WTC11 (cell line): ENCODE results near the gene TDRD6. TPM values are rescaled to one million over a fixed set of nuclear protein-coding genes. Genes with fewer than 3 reads are reported as not detected.

Experiments
- ATAC-seq: fragments of 200-7000 bp; cut with Tn5 transposase; 2 replicates; pipeline ENCODE4 v1.10.0; 2021; ENCODE audit warnings: mild to moderate bottlenecking, moderate library complexity
- CTCF ChIA-PET: fragments of 300-600 bp; sonication (Branson Sonifier 250); formaldehyde crosslinking; loops from one replicate; lab custom pipeline; 2021; ENCODE audit warnings: antibody characterized with exemption; lab: Charles Lee
- POLR2A ChIA-PET: fragments of 350-600 bp; sonication (Branson Sonifier 250); formaldehyde crosslinking; loops from one replicate; lab custom pipeline; 2021; ENCODE audit warnings: antibody characterized with exemption; lab: Charles Lee
- DNase-seq: peaks from one replicate; pipeline ENCODE4 v3.0.0; 2021; ENCODE audit warnings: low spot score
- H3K27ac Mint-ChIP-seq: 2 replicates; pipeline ENCODE4 v1.8.0; 2021; ENCODE audit warnings: mixed read lengths
- H3K27me3 Mint-ChIP-seq: 2 replicates; pipeline ENCODE4 v1.8.0; 2021; ENCODE audit warnings: low read depth, mild to moderate bottlenecking, moderate library complexity, mixed read lengths
- H3K36me3 Mint-ChIP-seq: 2 replicates; pipeline ENCODE4 v1.8.0; 2021; ENCODE audit warnings: mixed read lengths
- H3K4me1 Mint-ChIP-seq: 2 replicates; pipeline ENCODE4 v1.8.0; 2022; ENCODE audit warnings: mixed read lengths
- H3K4me3 Mint-ChIP-seq: 2 replicates; pipeline ENCODE4 v1.8.0; 2021; ENCODE audit warnings: mild to moderate bottlenecking, moderate library complexity, mixed read lengths
- H3K9me3 Mint-ChIP-seq: 2 replicates; pipeline ENCODE4 v1.8.0; 2021; ENCODE audit warnings: mixed read lengths
- ATF6 ChIP-seq: sonication (generic); formaldehyde crosslinking; IDR thresholded peaks from 2 replicates; pipeline ENCODE4 v1.8.1; 2023; ENCODE audit warnings: mild to moderate bottlenecking, missing genetic modification reagents
- CBFB ChIP-seq: sonication (generic); formaldehyde crosslinking; IDR thresholded peaks from 2 replicates; pipeline ENCODE4 v1.8.1; 2022; ENCODE audit warnings: mild to moderate bottlenecking, low read depth, missing genetic modification reagents
- CREB1 ChIP-seq: sonication (generic); formaldehyde crosslinking; IDR thresholded peaks from 2 replicates; pipeline ENCODE4 v1.8.0; 2023; ENCODE audit warnings: mild to moderate bottlenecking, missing genetic modification reagents
- CTCF ChIP-seq: fragments of 200-600 bp; IDR thresholded peaks from 2 replicates; pipeline ENCODE4 v1.8.0; 2022; ENCODE audit warnings: antibody characterized with exemption
- EMX1 ChIP-seq: fragments of 250-450 bp; sonication (Bioruptor Pico); IDR thresholded peaks from 2 replicates; pipeline ENCODE4 v1.8.0; 2021; ENCODE audit warnings: mild to moderate bottlenecking
- ETV6 ChIP-seq: sonication (generic); formaldehyde crosslinking; IDR thresholded peaks from 2 replicates; pipeline ENCODE4 v1.8.1; 2022; ENCODE audit warnings: mild to moderate bottlenecking, missing genetic modification reagents
- FOXK1 ChIP-seq: sonication (generic); formaldehyde crosslinking; IDR thresholded peaks from 2 replicates; pipeline ENCODE4 v1.8.0; 2022; ENCODE audit warnings: mild to moderate bottlenecking, moderate library complexity, missing genetic modification reagents
- HMGXB4 ChIP-seq: sonication (generic); formaldehyde crosslinking; IDR thresholded peaks from 2 replicates; pipeline ENCODE4 v1.8.1; 2023; ENCODE audit warnings: mild to moderate bottlenecking, moderate library complexity, missing genetic modification reagents
- IRF2 ChIP-seq: sonication (generic); formaldehyde crosslinking; IDR thresholded peaks from 2 replicates; pipeline ENCODE4 v1.8.0; 2022; ENCODE audit warnings: low read depth, missing genetic modification reagents, borderline replicate concordance
- NR1H2 ChIP-seq: sonication (generic); formaldehyde crosslinking; IDR thresholded peaks from 2 replicates; pipeline ENCODE4 v1.9.0; 2021; ENCODE audit warnings: mild to moderate bottlenecking, moderate library complexity, missing genetic modification reagents
- NR2C2 ChIP-seq: sonication (generic); formaldehyde crosslinking; IDR thresholded peaks from 2 replicates; pipeline ENCODE4 v1.8.0; 2022; ENCODE audit warnings: mild to moderate bottlenecking, missing genetic modification reagents
- OVOL2 ChIP-seq: fragments of 250-450 bp; sonication (Bioruptor Pico); IDR thresholded peaks from 2 replicates; pipeline ENCODE4 v1.9.0; 2021; ENCODE audit warnings: mild to moderate bottlenecking, borderline replicate concordance
- PRRX2 ChIP-seq: fragments of 250-450 bp; sonication (Bioruptor Pico); IDR thresholded peaks from 2 replicates; pipeline ENCODE4 v1.8.0; 2021; ENCODE audit warnings: mild to moderate bottlenecking
- SP1 ChIP-seq: sonication (generic); formaldehyde crosslinking; conservative IDR thresholded peaks from 2 replicates; pipeline ENCODE4 v1.8.1; 2022; ENCODE audit warnings: missing genetic modification reagents
- TEAD1 ChIP-seq: sonication (generic); formaldehyde crosslinking; IDR thresholded peaks from 2 replicates; pipeline ENCODE4 v1.8.0; 2022; ENCODE audit warnings: mild to moderate bottlenecking, missing genetic modification reagents
- ZBTB43 ChIP-seq: sonication (generic); formaldehyde crosslinking; IDR thresholded peaks from 2 replicates; pipeline ENCODE4 v1.8.1; 2023; ENCODE audit warnings: mild to moderate bottlenecking, missing genetic modification reagents
- ZNF281 ChIP-seq: sonication (generic); formaldehyde crosslinking; IDR thresholded peaks from 2 replicates; pipeline ENCODE4 v1.8.0; 2023; ENCODE audit warnings: mild to moderate bottlenecking, missing genetic modification reagents
- ZNF512 ChIP-seq: sonication (generic); formaldehyde crosslinking; IDR thresholded peaks from 2 replicates; pipeline ENCODE4 v1.8.1; 2022; ENCODE audit warnings: missing genetic modification reagents, borderline replicate concordance
- ZSCAN18 ChIP-seq: fragments of 250-450 bp; sonication (Bioruptor Pico); IDR thresholded peaks from 2 replicates; pipeline ENCODE4 v2.1.2; 2022; ENCODE audit warnings: mild to moderate bottlenecking, moderate library complexity
- total RNA-seq: library from RNA; stranded (reverse); gene quantifications from 3 replicates; pipeline ENCODE4 v1.2.3, GENCODE V29; 2021

TDRD6 gene
- total RNA-seq, 1 experiment from 2014 or later = 0.04 TPM

GRCh38 chr6:46745973-46746372 lies 58.3 kb downstream of the TDRD6 start:
- Mint-ChIP-seq H3K4me3 (no peak overlapping the region), H3K9me3 (peaks cover 9% of the 10 kb centered on the region), H3K4me1 (peaks cover 20% of the 10 kb centered on the region), H3K27me3 (no peaks in the 10 kb centered on the region; the same call in none of the 2 replicates), H3K36me3 (no peaks in the 10 kb centered on the region), H3K27ac (no peak overlapping the region)
- ATAC-seq (no peak), DNase-seq (no peak)
- CTCF ChIA-PET = interaction anchor here (1.4 kb wide), 1 partner anchor 12 kb away, joined by 11 read pairs; the partner anchor contains the start of gene PLA2G7
- POLR2A ChIA-PET = no interaction called here
- TF ChIP-seq ZNF281 (no peak), SP1 (no peak), OVOL2 (CRISPR knock-in tag) (no peak)

- CTCF ChIA-PET = interaction anchor here (1.0 to 1.4 kb wide), 2 partner anchors 12 to 91 kb away, joined by 4 to 11 read pairs; partner anchors contain the start of gene PLA2G7
- H3K4me3 Mint-ChIP-seq = no peak within 1 kb of the TSS
Observed at GRCh38 chr6:46746696-46747095, 59.0 kb downstream of the TDRD6 start, which contains the start of gene ANKRD66. Gene ANKRD66, plus strand, starts transcription at chr6:46746933. Its CDS starts 5,016 bp downstream, at chr6:46751949.

GRCh38 chr6:46748940-46749503 lies 61.3 kb downstream of the TDRD6 start:
- no peak overlapping the region for H3K27ac Mint-ChIP-seq
- H3K27me3 Mint-ChIP-seq = peaks cover 4% of the 10 kb centered on the region
- H3K4me3 Mint-ChIP-seq = no peak overlapping the region
- no peak for DNase-seq
- H3K9me3 Mint-ChIP-seq = peaks cover 9% of the 10 kb centered on the region
- POLR2A ChIA-PET = no interaction called here
- H3K4me1 Mint-ChIP-seq = peaks cover 17% of the 10 kb centered on the region
- H3K36me3 Mint-ChIP-seq = no peaks in the 10 kb centered on the region
- ATAC-seq = no peak; the same call in 1 of the 2 replicates
- TF ChIP-seq ZSCAN18 (CRISPR knock-in tag) = no peak
- no peak for TF ChIP-seq FOXK1 (CRISPR knock-in tag)
- TF ChIP-seq NR1H2 (CRISPR knock-in tag) = no peak
- no peak for TF ChIP-seq HMGXB4 (CRISPR knock-in tag)
- no peak for TF ChIP-seq TEAD1
- TF ChIP-seq IRF2 = no peak
- no peak for TF ChIP-seq ATF6 (CRISPR knock-in tag)
- TF ChIP-seq CTCF = no peak
- TF ChIP-seq CREB1 (CRISPR knock-in tag) = no peak
- TF ChIP-seq CBFB (CRISPR knock-in tag) = no peak
- TF ChIP-seq ETV6 (CRISPR knock-in tag) = no peak
- TF ChIP-seq ZBTB43 (CRISPR knock-in tag) = no peak
- no peak for TF ChIP-seq EMX1 (CRISPR knock-in tag)
- TF ChIP-seq ZNF512 = no peak
- TF ChIP-seq PRRX2 = no peak
- TF ChIP-seq, all 79 proteins: peak for 0
- CTCF ChIA-PET = interaction anchor here (1.4 kb wide), 1 partner anchor 15 kb away, joined by 5 read pairs; no protein-coding TSS in a partner anchor

More at GRCh38 chr6:46746696-46747095, 59.0 kb downstream of the TDRD6 start, which contains the start of gene ANKRD66:
- no peak for TF ChIP-seq NR2C2 (CRISPR knock-in tag)
- Mint-ChIP-seq H3K9me3 (peaks cover 9% of the 10 kb centered on the region), H3K36me3 (no peaks in the 10 kb centered on the region), H3K27me3 (no peaks in the 10 kb centered on the region; the same call in none of the 2 replicates), H3K4me1 (peaks cover 15% of the 10 kb centered on the region), H3K27ac (no peak within 1 kb of the TSS)
- POLR2A ChIA-PET = no interaction called here
- DNase-seq (no peak), ATAC-seq (peak; percentile 15; the same call in 1 of the 2 replicates)
